ENCODE data around the gene TMEM178B. TPM values are rescaled to one million over a fixed set of nuclear protein-coding genes. Genes with fewer than 3 reads are reported as not detected.
"Not testable (repeated sequence)": the region's sequence is repeated elsewhere in the genome, so short reads cannot be mapped to it uniquely, and the experiment has no call there.

Gene TMEM178B
- total and polyA plus RNA-seq, 2 experiments from 2014 or later: 0.24 to 0.30 TPM

DNA sequence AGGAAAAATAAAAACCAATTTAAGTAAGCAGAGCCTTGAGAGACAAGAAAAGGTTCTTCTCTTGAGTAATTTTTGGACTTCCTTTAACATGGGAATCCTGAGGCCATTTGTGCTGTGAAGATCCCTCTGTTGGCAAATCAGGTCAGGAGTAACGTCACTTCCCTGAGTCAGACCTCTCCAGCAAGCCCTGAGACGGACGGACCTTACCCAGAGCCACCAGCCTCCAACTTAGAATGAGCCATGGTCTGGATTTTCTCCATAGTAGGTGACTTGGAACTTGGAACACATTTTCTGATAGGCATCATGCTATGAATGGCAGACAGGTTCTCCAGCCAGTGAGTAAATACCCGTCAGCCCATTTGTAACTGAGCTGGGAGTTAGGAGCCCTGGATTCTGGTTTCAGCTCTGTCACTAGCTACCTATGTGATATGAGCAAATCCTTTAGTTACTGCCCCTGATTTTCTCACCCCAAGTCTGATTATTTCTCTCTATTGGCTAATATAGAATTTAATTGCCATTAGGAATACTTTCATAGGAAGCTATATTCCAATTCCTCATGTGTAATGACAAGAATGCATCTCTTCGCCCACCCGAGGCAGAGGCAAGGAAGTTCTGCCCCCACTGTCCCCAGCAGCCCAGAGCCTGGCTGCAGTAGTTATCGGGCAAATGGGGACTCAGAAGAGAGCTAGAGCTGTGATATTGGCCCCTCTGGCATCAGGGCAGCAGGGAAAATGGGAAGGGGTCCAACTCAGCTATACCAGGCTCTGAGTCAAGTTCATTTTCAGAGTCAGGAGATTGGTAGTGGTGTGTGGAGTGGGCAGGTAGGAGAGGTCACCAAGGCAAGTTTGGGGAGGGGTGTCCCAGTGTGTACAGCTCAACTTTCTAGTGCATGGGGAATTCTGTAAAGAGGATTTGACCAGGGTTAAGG is 323.6 kb downstream of the TMEM178B start:
- TF ChIP-seq, protein P1, sequence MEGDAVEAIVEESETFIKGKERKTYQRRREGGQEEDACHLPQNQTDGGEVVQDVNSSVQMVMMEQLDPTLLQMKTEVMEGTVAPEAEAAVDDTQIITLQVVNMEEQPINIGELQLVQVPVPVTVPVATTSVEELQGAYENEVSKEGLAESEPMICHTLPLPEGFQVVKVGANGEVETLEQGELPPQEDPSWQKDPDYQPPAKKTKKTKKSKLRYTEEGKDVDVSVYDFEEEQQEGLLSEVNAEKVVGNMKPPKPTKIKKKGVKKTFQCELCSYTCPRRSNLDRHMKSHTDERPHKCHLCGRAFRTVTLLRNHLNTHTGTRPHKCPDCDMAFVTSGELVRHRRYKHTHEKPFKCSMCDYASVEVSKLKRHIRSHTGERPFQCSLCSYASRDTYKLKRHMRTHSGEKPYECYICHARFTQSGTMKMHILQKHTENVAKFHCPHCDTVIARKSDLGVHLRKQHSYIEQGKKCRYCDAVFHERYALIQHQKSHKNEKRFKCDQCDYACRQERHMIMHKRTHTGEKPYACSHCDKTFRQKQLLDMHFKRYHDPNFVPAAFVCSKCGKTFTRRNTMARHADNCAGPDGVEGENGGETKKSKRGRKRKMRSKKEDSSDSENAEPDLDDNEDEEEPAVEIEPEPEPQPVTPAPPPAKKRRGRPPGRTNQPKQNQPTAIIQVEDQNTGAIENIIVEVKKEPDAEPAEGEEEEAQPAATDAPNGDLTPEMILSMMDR (IDR thresholded peaks at IDR 0.05; ENCODE audit: poor library complexity): no peak
- TF ChIP-seq EZH2 (IDR thresholded peaks at IDR 0.05; ENCODE audit: borderline replicate concordance): no peak
- TF ChIP-seq EZH2phosphoT487 (IDR thresholded peaks at IDR 0.05; ENCODE audit: low read depth, severe bottlenecking, unreplicated experiment): no peak
- no peak overlapping the region for H2AFZ ChIP-seq
- no peaks in the 10 kb centered on the region for H3K9me3 ChIP-seq (ENCODE audit: low read depth)
- 85% methylated on average over 7 of the region's 7 CpGs for WGBS (ENCODE audit: low lambda C conversion rate, missing lambda C conversion rate)
- H3K9me2 ChIP-seq (replicated peaks; ENCODE audit: insufficient read depth): no peaks in the 10 kb centered on the region
- no peaks in the 10 kb centered on the region for H3K4me1 ChIP-seq (ENCODE audit: insufficient read depth)
- no peaks in the 10 kb centered on the region for H3K79me2 ChIP-seq
- H3K27me3 ChIP-seq: no peaks in the 10 kb centered on the region
- H3K36me3 ChIP-seq (replicated peaks; ENCODE audit: insufficient read depth, low read depth): no peaks in the 10 kb centered on the region
- no peak overlapping the region for H3K4me3 ChIP-seq
- no peaks in the 10 kb centered on the region for H4K20me1 ChIP-seq (ENCODE audit: insufficient read depth, poor library complexity, severe bottlenecking)
- DNase-seq (ENCODE audit: low spot score): no peak
- H3K27ac ChIP-seq: no peak overlapping the region
- no peak overlapping the region for H3K4me2 ChIP-seq

GRCh38 chr7:141400356-141400755 is 326.5 kb downstream of the TMEM178B start:
- TF ChIP-seq EZH2phosphoT487 (IDR thresholded peaks at IDR 0.05; ENCODE audit: low read depth, severe bottlenecking, unreplicated experiment): no peak
- TF ChIP-seq EZH2 (IDR thresholded peaks at IDR 0.05; ENCODE audit: borderline replicate concordance): no peak
- TF ChIP-seq, protein P1 (IDR thresholded peaks at IDR 0.05; ENCODE audit: poor library complexity): no peak
- Histone ChIP-seq H3K9me3 (ENCODE audit: low read depth) (no peaks in the 10 kb centered on the region), H4K20me1 (ENCODE audit: insufficient read depth, poor library complexity, severe bottlenecking) (no peaks in the 10 kb centered on the region), H3K27ac (no peak overlapping the region), H3K4me2 (no peak overlapping the region), H3K79me2 (no peaks in the 10 kb centered on the region), H3K27me3 (no peaks in the 10 kb centered on the region), H3K4me3 (no peak overlapping the region), H3K4me1 (ENCODE audit: insufficient read depth) (no peaks in the 10 kb centered on the region), H3K36me3 (replicated peaks; ENCODE audit: insufficient read depth, low read depth) (no peaks in the 10 kb centered on the region), H2AFZ (no peak overlapping the region), H3K9me2 (replicated peaks; ENCODE audit: insufficient read depth) (no peaks in the 10 kb centered on the region)
- WGBS (ENCODE audit: low lambda C conversion rate, missing lambda C conversion rate): 76% methylated on average over 2 of the region's 2 CpGs
- no peak for DNase-seq (ENCODE audit: low spot score)

DNA sequence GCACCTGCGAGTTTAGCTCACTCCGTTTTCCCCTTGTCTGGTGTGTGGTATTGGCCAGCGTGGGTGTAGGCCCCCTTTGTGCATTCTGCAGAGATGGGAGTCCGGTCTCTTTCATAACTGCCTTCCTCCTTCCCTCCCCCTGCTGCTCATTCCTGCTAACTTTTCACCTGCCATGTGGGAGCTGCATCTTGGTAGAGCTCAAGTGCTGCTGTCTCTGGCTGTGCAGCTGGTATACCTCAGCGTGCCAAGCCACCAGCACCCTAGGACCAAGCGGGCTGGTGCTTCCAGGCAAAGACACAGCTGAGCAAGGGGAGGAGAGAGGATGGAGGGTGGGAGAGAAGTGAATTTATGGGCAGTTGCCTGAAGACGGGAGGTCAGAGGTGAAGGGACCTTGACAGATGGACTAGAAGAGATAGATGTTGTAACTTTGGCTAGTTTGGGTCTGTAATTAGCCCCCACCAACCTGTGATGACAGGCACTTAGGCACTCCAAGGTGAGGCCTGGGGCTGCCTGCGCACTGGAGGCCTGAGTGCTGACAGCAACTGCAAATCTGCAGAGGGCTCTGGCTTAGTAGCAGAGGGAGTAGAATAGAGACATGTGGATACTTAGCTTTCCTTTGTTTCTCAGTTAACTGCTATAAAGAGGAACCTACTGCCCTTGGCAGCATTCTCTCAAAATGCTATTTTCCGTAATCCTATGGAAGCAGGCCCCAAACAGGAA is 328.6 kb downstream of the TMEM178B start:
- no peaks in the 10 kb centered on the region for H3K9me3 ChIP-seq (ENCODE audit: low read depth)
- H3K9me2 ChIP-seq (replicated peaks; ENCODE audit: insufficient read depth): no peaks in the 10 kb centered on the region
- H2AFZ ChIP-seq: no peak overlapping the region
- no peaks in the 10 kb centered on the region for H3K27me3 ChIP-seq
- H3K4me2 ChIP-seq: no peak overlapping the region
- no peaks in the 10 kb centered on the region for H4K20me1 ChIP-seq (ENCODE audit: insufficient read depth, poor library complexity, severe bottlenecking)
- H3K79me2 ChIP-seq: no peaks in the 10 kb centered on the region
- H3K36me3 ChIP-seq (replicated peaks; ENCODE audit: insufficient read depth, low read depth): no peaks in the 10 kb centered on the region
- no peak overlapping the region for H3K27ac ChIP-seq
- 84% methylated on average over 9 of the region's 9 CpGs for WGBS (ENCODE audit: low lambda C conversion rate, missing lambda C conversion rate)
- no peak for TF ChIP-seq EZH2phosphoT487 (IDR thresholded peaks at IDR 0.05; ENCODE audit: low read depth, severe bottlenecking, unreplicated experiment)
- TF ChIP-seq, protein P1 (IDR thresholded peaks at IDR 0.05; ENCODE audit: poor library complexity): no peak
- no peak for TF ChIP-seq EZH2 (IDR thresholded peaks at IDR 0.05; ENCODE audit: borderline replicate concordance)
- no peak overlapping the region for H3K4me3 ChIP-seq
- no peak for DNase-seq (ENCODE audit: low spot score)
- H3K4me1 ChIP-seq (ENCODE audit: insufficient read depth): no peaks in the 10 kb centered on the region

DNA sequence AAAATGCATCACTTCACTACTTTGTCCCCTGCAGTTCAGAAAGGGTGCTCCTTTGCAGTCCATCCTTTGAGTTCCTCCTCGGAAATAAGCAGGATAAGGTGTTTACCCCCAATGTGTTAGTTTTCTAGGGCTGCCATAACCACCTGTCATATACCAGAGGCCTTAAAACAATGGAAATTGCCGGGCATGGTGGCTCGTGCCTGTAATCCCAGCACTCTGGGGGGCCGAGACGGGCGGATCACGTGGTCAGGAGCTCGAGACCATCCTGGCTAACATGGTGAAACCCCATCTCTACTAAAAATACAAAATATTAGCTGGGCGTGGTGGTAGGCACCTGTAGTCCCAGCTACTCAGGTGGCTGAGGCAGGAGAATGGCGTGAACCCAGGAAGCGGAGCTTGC is 330.0 kb downstream of the TMEM178B start:
- H3K9me2 ChIP-seq (replicated peaks; ENCODE audit: insufficient read depth); H3K4me3 ChIP-seq; H3K36me3 ChIP-seq (replicated peaks; ENCODE audit: insufficient read depth, low read depth); H3K79me2 ChIP-seq; H4K20me1 ChIP-seq (ENCODE audit: insufficient read depth, poor library complexity, severe bottlenecking); H2AFZ ChIP-seq; H3K27me3 ChIP-seq; H3K4me2 ChIP-seq; H3K9me3 ChIP-seq (ENCODE audit: low read depth); H3K4me1 ChIP-seq (ENCODE audit: insufficient read depth); DNase-seq (ENCODE audit: low spot score); H3K27ac ChIP-seq: not testable (repeated sequence)
- WGBS (ENCODE audit: low lambda C conversion rate, missing lambda C conversion rate): 95% methylated on average over 11 of the region's 11 CpGs
